GM10266 (cell line): ENCODE measurements around the gene RPS27L.

Experiments used
- DNase-seq: peaks from one replicate; pipeline ENCODE4 v3.0.0; 2012; ENCODE audit errors: extremely low spot score
- TF ChIP-seq, protein P1 (sequence below): IDR thresholded peaks from 2 replicates; pipeline ENCODE4 v1.5.1; 2012; ENCODE audit warnings: mild to moderate bottlenecking, low read depth; ENCODE audit not compliant: control insufficient read depth, insufficient read depth; ENCODE audit errors: missing control alignments

The RPS27L gene

DNA sequence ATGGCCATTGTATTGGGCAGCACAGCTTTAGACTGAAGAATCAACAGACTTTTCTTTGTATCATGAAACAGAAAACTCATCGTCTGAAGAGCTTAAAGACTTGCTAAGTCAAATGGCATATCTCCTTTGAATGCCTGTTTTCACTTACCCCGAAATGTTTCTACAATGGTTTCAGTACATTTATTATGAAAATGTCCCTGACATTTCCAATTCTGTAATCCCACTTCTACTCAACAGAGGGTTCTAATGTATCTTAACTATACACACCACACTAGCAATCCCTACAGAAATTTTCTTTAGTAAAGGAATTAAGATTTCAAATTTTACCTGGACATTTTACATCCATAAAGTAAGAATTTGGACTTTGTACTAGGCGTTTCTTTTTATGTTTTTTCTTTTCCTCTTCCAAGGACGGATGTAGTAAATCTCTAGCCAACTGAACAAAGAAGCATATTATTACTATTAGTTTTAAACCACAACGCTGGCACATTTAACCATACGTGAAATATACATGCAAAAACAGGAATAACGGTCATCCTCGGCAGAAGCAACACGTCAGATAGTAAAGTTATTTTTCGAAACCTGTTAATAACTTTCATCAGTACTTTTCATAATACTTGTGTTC lies 1.1 kb downstream of the RPS27L start:
- no peak for DNase-seq
- TF ChIP-seq, protein P1, sequence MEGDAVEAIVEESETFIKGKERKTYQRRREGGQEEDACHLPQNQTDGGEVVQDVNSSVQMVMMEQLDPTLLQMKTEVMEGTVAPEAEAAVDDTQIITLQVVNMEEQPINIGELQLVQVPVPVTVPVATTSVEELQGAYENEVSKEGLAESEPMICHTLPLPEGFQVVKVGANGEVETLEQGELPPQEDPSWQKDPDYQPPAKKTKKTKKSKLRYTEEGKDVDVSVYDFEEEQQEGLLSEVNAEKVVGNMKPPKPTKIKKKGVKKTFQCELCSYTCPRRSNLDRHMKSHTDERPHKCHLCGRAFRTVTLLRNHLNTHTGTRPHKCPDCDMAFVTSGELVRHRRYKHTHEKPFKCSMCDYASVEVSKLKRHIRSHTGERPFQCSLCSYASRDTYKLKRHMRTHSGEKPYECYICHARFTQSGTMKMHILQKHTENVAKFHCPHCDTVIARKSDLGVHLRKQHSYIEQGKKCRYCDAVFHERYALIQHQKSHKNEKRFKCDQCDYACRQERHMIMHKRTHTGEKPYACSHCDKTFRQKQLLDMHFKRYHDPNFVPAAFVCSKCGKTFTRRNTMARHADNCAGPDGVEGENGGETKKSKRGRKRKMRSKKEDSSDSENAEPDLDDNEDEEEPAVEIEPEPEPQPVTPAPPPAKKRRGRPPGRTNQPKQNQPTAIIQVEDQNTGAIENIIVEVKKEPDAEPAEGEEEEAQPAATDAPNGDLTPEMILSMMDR, result no peak

DNA sequence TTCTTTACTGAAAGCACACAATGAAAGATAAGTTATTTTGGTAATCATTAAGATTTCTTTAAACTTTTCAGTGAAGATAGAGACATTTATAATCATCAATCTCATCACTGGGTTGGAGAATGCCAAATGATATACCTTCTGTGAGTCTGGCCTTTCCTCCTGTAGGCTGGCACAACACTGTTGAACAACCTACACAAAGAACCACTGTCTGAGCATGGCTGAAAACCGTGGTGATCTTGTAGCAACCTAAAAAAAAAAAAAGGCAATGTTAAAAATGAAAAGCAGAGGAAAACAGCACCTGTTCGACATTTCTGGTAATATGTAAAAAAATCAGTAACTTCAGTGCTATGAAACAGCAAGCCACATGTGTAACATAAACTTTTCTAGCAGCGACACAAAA lies 1.8 kb downstream of the RPS27L start:
- TF ChIP-seq, protein P1, result no peak
- DNase-seq, result no peak

DNA sequence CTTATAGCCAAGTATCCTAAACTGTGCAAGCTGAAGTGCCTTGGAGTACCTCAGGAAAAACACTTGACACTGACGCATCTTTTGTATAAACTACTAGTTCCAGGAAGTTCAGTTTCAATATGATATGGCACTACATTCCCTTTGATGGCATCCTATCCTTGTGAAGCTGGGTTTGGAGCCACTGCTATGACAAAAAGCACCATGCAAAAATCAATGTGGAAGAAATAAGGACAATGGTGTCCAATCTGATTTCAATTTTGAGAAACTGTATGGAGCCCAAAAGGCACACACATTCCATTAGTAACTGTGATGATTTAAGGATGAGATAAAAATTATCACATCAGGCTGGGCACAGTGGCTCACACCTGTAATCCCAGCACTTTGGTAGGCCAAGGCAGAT lies 5.6 kb downstream of the RPS27L start:
- no peak for DNase-seq
- TF ChIP-seq, protein P1, result no peak

DNA sequence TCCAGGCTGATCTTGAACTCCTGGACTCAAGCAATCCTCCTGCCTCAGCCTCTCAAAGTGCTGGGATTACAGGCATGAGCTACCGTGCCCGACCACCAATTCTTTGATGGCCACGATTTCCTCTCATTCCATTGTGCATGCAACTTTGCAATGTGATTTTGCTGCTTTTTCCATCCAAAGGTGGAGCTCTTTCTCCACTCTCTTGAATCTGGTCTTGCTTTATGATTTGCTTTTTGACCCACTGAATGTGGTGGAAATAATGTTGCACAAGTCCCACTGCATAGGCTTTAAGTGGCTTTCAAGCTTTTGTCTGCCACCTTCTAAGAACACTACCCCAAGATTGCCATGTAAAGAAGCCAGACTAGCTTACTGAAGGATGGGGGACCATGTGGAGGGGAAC lies 10.6 kb downstream of the RPS27L start:
- TF ChIP-seq, protein P1, result peak; percentile 7
- DNase-seq, result no peak

DNA sequence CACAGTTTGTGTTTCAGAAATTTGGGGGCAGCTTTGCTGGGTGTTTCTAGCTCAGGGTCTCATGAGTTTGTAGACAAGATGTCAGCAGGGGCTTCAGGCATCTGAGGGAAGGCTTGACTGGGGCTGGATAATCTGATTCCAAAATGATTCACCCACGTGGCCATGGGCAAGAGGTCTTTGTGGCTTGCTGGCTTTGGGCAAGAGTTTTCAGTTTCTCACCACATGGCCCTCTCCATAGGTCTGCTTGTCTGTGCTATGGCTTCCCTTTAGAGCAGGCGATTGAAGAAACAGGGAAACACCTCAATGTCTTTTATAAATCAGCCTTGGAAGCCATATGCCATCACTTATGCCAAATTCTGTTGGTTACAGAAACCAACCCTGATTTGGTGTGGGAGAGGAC lies 11.9 kb downstream of the RPS27L start:
- TF ChIP-seq, protein P1, result no peak
- no peak for DNase-seq

DNA sequence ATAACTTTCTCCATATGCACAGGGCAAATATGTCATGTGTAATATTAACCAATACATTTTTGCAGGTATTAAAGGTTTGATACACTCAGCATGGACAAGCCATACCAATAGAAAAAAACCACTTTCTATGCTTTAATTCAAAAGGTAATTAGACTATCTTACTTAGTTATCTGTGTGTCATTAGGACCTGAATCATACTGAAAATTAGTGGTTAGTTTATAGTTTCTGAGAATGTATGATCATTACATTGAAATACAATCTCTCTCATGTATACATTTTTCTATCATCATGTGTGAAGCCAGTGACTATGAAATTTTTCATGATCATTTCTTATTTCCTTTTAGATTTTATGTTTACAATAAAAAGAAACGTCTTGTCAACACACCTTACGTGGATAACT lies 16.3 kb downstream of the RPS27L start:
- no peak for DNase-seq
- TF ChIP-seq, protein P1, result no peak

DNA sequence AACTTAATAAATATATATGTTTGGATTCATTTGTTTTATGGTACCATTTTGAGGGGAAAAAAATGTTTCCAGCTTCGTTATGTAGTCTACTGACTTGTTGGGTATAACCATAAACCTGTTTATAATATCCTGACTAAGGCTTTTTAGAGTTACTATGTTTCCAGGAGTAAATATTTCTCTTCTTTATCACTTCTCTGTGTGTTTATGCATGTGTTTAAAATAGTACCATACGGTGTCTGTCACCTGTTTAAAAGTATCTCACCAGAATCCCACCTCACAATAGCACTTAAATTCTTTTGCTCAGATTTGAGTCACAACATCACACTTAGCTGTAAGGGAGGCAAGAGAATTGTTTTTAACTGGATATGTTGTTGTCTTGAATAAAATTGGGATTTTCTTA lies 20.5 kb downstream of the RPS27L start:
- DNase-seq, result no peak
- TF ChIP-seq, protein P1, result no peak
